A673 (cell line): ENCODE data around the gene ZSCAN5C. TPM values are rescaled to one million over a fixed set of nuclear protein-coding genes. Genes with fewer than 3 reads are reported as not detected.

Experiments
- BruUV-seq: library from RNA; stranded (reverse); fragments of 400-500 nt; replicated peaks from 2 replicates; lab custom pipeline; 2021; lab: Mats Ljungman, UMichigan
- CTCF ChIA-PET: fragments of 300-600 bp; sonication (Branson Sonifier 250); formaldehyde crosslinking; loops from one replicate; lab custom pipeline; 2022; ENCODE audit warnings: antibody characterized with exemption; lab: Charles Lee
- POLR2A ChIA-PET: fragments of 300-600 bp; sonication (Branson Sonifier 250); formaldehyde crosslinking; loops from one replicate; lab custom pipeline; 2022; ENCODE audit warnings: antibody characterized with exemption; ENCODE audit not compliant: low non-redundant PET; lab: Charles Lee
- DNase-seq: peaks from one replicate; pipeline ENCODE4 v3.0.0-alpha.2; 2015; ENCODE audit warnings: low spot score
- H3K27ac ChIP-seq: fragments of 200-600 bp; sonication (generic); 2 replicates; pipeline ENCODE4 v1.5.1; 2016; ENCODE audit warnings: mixed run types, low read depth, mild to moderate bottlenecking, mixed read lengths, antibody characterized with exemption, low read length; ENCODE audit not compliant: poor library complexity, severe bottlenecking
- H3K27me3 ChIP-seq: fragments of 200-600 bp; sonication (generic); replicated peaks from 2 replicates; pipeline ENCODE4 v1.6.1; 2017; ENCODE audit warnings: mixed run types, low read depth, mild to moderate bottlenecking, mixed read lengths, antibody characterized with exemption, low read length; ENCODE audit not compliant: insufficient read depth, poor library complexity
- H3K36me3 ChIP-seq: fragments of 200-600 bp; sonication (generic); 2 replicates; pipeline ENCODE4 v1.6.1; 2016; ENCODE audit warnings: mixed run types, mild to moderate bottlenecking, mixed read lengths, antibody characterized with exemption, low read length; ENCODE audit not compliant: insufficient read depth, poor library complexity, severe bottlenecking
- H3K4me1 ChIP-seq: fragments of 200-600 bp; sonication (generic); 2 replicates; pipeline ENCODE4 v1.6.1; 2017; ENCODE audit warnings: mixed run types, mild to moderate bottlenecking, mixed read lengths, antibody characterized with exemption, low read length; ENCODE audit not compliant: insufficient read depth, poor library complexity, severe bottlenecking
- H3K4me3 ChIP-seq: fragments of 200-600 bp; sonication (generic); 2 replicates; pipeline ENCODE4 v1.5.1; 2016; ENCODE audit warnings: low read depth, mixed run types, mild to moderate bottlenecking, mixed read lengths, low read length; ENCODE audit not compliant: poor library complexity, severe bottlenecking
- H3K9me3 ChIP-seq: fragments of 200-600 bp; sonication (generic); 2 replicates; pipeline ENCODE4 v1.6.1; 2016; ENCODE audit warnings: mixed run types, low read depth, mild to moderate bottlenecking, mixed read lengths, antibody characterized with exemption, low read length; ENCODE audit not compliant: poor library complexity, severe bottlenecking
- EZH2 ChIP-seq: fragments of 200-600 bp; sonication (generic); IDR thresholded peaks from 2 replicates; pipeline ENCODE4 v1.6.1; 2017; ENCODE audit warnings: borderline replicate concordance, low read depth, mild to moderate bottlenecking, mixed read lengths, antibody characterized with exemption, low read length; ENCODE audit not compliant: poor library complexity, severe bottlenecking
- intact Hi-C: fragments of 100-400 bp; cut with micrococcal nuclease; formaldehyde crosslinking; loops from one replicate; pipeline ENCODE4 v1.10.0; 2022; ENCODE audit not compliant: unreplicated experiment
- total RNA-seq: library from RNA; stranded (reverse); gene quantifications from 2 replicates; pipeline ENCODE4 v1.2.3, GENCODE V29; 2021
- TF ChIP-seq, protein P1 (sequence below): fragments of 300-800, 200-600 bp; sonication (generic); conservative IDR thresholded peaks from 2 replicates; pipeline ENCODE4 v1.5.1; 2017; ENCODE audit warnings: low read depth, mild to moderate bottlenecking, antibody characterized with exemption, low read length, moderate library complexity, mixed read lengths

ZSCAN5C gene
- total RNA-seq, 1 experiment from 2014 or later = not detected

DNA sequence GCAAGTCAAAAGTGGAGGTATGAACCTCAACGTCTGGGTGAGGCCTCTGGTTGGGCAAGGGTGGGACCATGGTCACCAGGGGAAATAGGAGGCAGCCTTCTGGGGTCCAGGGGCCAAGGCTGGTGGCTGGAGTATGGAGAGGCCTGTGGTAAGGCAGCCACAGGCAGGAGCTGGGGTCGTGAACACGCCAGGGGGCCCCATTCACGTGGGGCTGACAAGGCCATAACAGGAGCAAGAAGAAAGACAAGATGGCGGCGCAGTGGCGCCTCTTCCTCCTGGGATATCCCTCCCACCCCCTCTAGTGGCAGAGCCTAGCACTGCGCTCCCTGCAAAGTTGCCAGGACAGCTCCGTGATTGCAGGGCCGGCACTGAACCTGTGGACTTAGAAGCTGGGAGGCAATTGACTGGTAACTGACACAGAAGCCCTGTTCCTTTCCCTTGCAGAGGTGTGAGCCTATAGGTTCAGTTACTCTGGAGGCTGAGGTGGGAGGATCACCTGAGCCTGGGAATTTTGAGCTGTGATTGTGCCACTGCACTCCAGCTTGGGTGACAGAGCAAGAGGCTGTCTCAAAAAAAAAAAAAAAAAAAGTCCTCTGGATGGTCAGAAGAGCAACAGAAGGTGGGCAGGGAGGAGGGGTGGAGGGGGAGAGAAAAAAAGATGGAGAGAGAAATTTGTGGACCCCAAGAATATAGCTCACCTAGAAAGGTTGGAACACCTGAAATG lies 50.8 kb downstream of the ZSCAN5C start:
- peak; percentile 90 for DNase-seq
- no TSS peak for BruUV-seq
- Histone ChIP-seq H3K4me3 (no peak overlapping the region), H3K27ac (no peak overlapping the region), H3K27me3 (no peaks in the 10 kb centered on the region), H3K9me3 (no peaks in the 10 kb centered on the region), H3K4me1 (no peaks in the 10 kb centered on the region), H3K36me3 (no peaks in the 10 kb centered on the region)
- TF ChIP-seq, protein P1, sequence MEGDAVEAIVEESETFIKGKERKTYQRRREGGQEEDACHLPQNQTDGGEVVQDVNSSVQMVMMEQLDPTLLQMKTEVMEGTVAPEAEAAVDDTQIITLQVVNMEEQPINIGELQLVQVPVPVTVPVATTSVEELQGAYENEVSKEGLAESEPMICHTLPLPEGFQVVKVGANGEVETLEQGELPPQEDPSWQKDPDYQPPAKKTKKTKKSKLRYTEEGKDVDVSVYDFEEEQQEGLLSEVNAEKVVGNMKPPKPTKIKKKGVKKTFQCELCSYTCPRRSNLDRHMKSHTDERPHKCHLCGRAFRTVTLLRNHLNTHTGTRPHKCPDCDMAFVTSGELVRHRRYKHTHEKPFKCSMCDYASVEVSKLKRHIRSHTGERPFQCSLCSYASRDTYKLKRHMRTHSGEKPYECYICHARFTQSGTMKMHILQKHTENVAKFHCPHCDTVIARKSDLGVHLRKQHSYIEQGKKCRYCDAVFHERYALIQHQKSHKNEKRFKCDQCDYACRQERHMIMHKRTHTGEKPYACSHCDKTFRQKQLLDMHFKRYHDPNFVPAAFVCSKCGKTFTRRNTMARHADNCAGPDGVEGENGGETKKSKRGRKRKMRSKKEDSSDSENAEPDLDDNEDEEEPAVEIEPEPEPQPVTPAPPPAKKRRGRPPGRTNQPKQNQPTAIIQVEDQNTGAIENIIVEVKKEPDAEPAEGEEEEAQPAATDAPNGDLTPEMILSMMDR = peak; percentile 92
- TF ChIP-seq EZH2 = no peak
- ChIA-PET POLR2A (no interaction called here), CTCF (interaction anchor here (0.5 to 3.5 kb wide), 21 partner anchors 12 to 1756 kb away, joined by 3 to 92 read pairs (median 6); partner anchors contain the start of gene ZSCAN5A)
- intact Hi-C loops = loop anchor here (2.0 kb wide), 2 partner anchors 176 to 186 kb away; no protein-coding TSS in a partner anchor

DNA sequence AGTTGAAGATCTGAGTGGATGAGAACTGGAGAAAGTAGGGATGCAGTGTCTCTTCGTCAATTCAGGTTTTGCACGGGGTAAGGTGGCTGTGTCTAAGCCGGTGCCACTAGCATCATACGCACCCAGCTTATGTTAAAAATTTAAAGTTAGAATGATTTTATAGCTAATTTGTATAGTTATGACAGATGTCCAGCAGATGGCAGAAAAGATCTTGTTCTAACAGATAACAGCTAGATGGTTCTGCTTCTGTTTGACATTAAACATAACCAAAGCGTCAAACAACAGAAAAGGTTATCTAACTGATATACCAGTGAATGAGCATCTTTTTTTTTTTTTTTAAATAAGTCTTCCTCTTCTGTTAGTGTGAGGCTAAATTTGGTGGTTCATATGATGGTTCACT lies 51.7 kb downstream of the ZSCAN5C start:
- CTCF ChIA-PET = interaction anchor here (0.6 to 3.5 kb wide), 15 partner anchors 12 to 1757 kb away, joined by 4 to 92 read pairs (median 6); partner anchors contain the start of gene ZSCAN5A
- no peaks in the 10 kb centered on the region for H3K4me1 ChIP-seq
- BruUV-seq = no TSS peak
- no peaks in the 10 kb centered on the region for H3K27me3 ChIP-seq
- intact Hi-C loops = loop anchor here (2.0 kb wide), 3 partner anchors 79 to 187 kb away; no protein-coding TSS in a partner anchor
- H3K4me3 ChIP-seq = no peak overlapping the region
- H3K9me3 ChIP-seq = no peaks in the 10 kb centered on the region
- POLR2A ChIA-PET = no interaction called here
- no peak overlapping the region for H3K27ac ChIP-seq
- peak; percentile 68 for DNase-seq
- TF ChIP-seq, protein P1 = peak; percentile 52; the same call in 1 of the 2 replicates
- no peak for TF ChIP-seq EZH2
- H3K36me3 ChIP-seq = no peaks in the 10 kb centered on the region

DNA sequence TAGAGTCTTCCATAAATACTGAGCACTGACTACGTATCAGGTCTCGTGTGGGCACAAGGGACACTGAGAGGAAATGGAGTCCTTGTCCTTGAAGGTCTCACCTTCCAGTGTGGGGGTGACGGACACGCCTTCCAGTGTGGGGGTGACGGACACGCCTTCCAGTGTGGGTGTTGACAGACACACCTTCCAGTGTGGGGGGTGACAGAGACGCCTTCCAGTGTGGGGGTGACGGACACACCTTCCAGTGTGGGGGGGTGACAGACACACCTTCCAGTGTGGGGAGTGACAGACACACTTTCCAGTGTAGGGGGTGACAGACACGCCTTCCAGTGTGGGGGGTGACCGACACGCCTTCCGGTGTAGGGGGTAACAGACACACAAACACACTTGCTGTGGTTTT lies 56.2 kb downstream of the ZSCAN5C start:
- intact Hi-C loops = no loop called here
- ChIA-PET CTCF (no interaction called here), POLR2A (no interaction called here)
- Histone ChIP-seq H3K4me3 (no peak overlapping the region), H3K9me3 (no peaks in the 10 kb centered on the region), H3K27ac (no peak overlapping the region), H3K36me3 (no peaks in the 10 kb centered on the region), H3K27me3 (no peaks in the 10 kb centered on the region), H3K4me1 (no peaks in the 10 kb centered on the region)
- no peak for TF ChIP-seq EZH2
- TF ChIP-seq, protein P1 = no peak
- no peak for DNase-seq
- BruUV-seq = no TSS peak

Other genes starting within 250 kb of the ZSCAN5C start
- gene NLRP5, start 215.5 kb upstream of the ZSCAN5C start, total RNA-seq = not detected in 2 replicates
- gene ZNF787, start 81.0 kb upstream of the ZSCAN5C start, total RNA-seq = 48.6 and 51.0 TPM in 2 replicates
- 44.2 and 45.3 TPM in 2 replicates for gene ZNF444, start 61.0 kb upstream of the ZSCAN5C start, total RNA-seq
- not detected in 2 replicates for gene GALP, start 26.3 kb upstream of the ZSCAN5C start, total RNA-seq
- not detected in 2 replicates for gene ZSCAN5B, start 4.5 kb upstream of the ZSCAN5C start, total RNA-seq
- not detected in 2 replicates for gene EDDM13, start 70.5 kb downstream of the ZSCAN5C start, total RNA-seq
- 15.5 and 18.8 TPM in 2 replicates for gene ZSCAN5A, start 112.6 kb downstream of the ZSCAN5C start, total RNA-seq
- gene ZNF582, start 191.3 kb downstream of the ZSCAN5C start, total RNA-seq = 2.7 and 3.0 TPM in 2 replicates
- gene ZNF583, start 202.1 kb downstream of the ZSCAN5C start, total RNA-seq = 4.5 and 6.3 TPM in 2 replicates